Tibial nerve (tissue), 4 donors: ENCODE measurements around the gene NRXN3. TPM values are rescaled to one million over a fixed set of nuclear protein-coding genes. Genes with fewer than 3 reads are reported as not detected.

Experiments
- DNase-seq, 2 donors: peaks; one replicate each; pipeline ENCODE4 v3.0.0-alpha.2; 2019; ENCODE audit warnings: low spot score in 2 of 2
- H3K27ac ChIP-seq, 4 donors: fragments of 200-600 bp; sonication (generic) in 3 of 4; one replicate each; pipeline ENCODE4 v1.5.1; 2017 to 2019; ENCODE audit warnings: mild to moderate bottlenecking in 1 of 4
- H3K27me3 ChIP-seq, 2 donors: fragments of 200-600 bp; sonication (generic) in 1 of 2; one replicate each; pipeline versions ENCODE4 v1.5.1 to v1.6.0; 2017 to 2019
- H3K36me3 ChIP-seq, 3 donors: fragments of 200-600 bp; sonication (generic); one replicate each; pipeline ENCODE4 v1.5.1; 2018 to 2019
- H3K4me1 ChIP-seq, 4 donors: fragments of 200-600 bp; sonication (generic) in 3 of 4; one replicate each; pipeline ENCODE4 v1.5.1; 2017 to 2019
- H3K4me3 ChIP-seq, 4 donors: fragments of 200-600 bp; sonication (generic) in 3 of 4; one replicate each; pipeline ENCODE4 v1.5.1; 2017 to 2019; ENCODE audit warnings: mild to moderate bottlenecking in 1 of 4, moderate library complexity in 1 of 4
- H3K9me3 ChIP-seq, 4 donors: fragments of 200-600 bp; sonication (generic) in 3 of 4; one replicate each; pipeline ENCODE4 v1.5.1; 2017 to 2019
- EP300 ChIP-seq, 2 donors: sonication (generic); formaldehyde crosslinking; IDR thresholded peaks; one replicate each; pipeline ENCODE4 v1.6.1; 2017; ENCODE audit warnings: antibody characterized with exemption in 2 of 2, mild to moderate bottlenecking in 1 of 2
- POLR2A ChIP-seq, 2 donors: fragments of 450-650 bp; IDR thresholded peaks; one replicate each; pipeline ENCODE4 v1.6.1; 2017; ENCODE audit warnings: antibody characterized with exemption in 2 of 2, mild to moderate bottlenecking in 2 of 2, moderate library complexity in 2 of 2
- WGBS, 2 donors: methylation state at CpG; one replicate each; pipeline ENCODE4 v1.1.5; 2018; 5-methylcytosine and 5-hydroxymethylcytosine counted together
- total RNA-seq, 4 donors: library from RNA; depleted of rRNA; stranded (reverse); fragments of >200 nt; gene quantifications; one replicate each; pipeline ENCODE4 v1.1.0, GENCODE V29; 2016
- TF ChIP-seq, protein P1 (sequence below), 5 experiments: fragments of 200-600 bp in 3 of 5; fragments of 450-650 bp in 2 of 5; sonication (generic) in 3 of 5; IDR thresholded peaks; one replicate each; pipeline ENCODE4 v1.5.1; 2016 to 2019; ENCODE audit warnings: antibody characterized with exemption in 5 of 5, mild to moderate bottlenecking in 3 of 5, moderate library complexity in 2 of 5

NRXN3 gene
- total RNA-seq, 4 donors from 2014 or later: 16.7 to 52.2 (median 19.7) TPM

DNA sequence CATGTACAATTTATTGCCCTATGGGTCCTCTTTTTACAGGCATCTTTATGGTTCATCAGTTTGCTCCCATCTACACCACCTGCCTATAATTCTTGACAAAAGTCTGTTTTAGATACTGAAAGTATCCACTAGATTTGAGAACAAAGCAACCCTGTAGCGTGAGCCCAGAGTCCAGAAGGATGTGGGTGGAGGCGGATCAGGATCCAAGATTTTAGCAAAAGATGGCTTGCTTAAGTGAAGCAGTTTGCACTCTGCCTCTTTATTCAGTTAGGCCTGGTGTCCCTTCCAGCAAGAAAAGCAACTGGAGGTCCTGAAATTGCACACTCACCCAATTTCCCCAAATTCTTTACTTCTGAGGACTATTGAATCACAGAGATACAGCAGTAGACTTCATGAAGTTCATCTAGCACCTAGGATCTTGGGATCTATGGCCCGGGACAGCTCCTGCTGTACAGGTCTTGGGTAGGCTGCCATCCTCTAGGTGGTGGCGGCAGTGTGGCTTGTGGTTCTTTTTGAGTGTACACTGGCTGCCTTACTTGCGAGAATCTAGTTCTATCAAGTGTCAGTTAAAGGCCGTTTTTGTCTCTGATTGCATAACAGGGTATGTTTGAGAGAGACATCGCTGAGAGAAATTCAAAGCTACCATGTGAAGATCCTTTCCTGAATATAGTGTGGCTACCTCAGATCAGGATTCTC is 873.2 kb downstream of the NRXN3 start:
- no peak for DNase-seq
- no peak overlapping the region for H3K27ac ChIP-seq
- H3K27me3 ChIP-seq: no peaks in the 10 kb centered on the region
- TF ChIP-seq, protein P1, sequence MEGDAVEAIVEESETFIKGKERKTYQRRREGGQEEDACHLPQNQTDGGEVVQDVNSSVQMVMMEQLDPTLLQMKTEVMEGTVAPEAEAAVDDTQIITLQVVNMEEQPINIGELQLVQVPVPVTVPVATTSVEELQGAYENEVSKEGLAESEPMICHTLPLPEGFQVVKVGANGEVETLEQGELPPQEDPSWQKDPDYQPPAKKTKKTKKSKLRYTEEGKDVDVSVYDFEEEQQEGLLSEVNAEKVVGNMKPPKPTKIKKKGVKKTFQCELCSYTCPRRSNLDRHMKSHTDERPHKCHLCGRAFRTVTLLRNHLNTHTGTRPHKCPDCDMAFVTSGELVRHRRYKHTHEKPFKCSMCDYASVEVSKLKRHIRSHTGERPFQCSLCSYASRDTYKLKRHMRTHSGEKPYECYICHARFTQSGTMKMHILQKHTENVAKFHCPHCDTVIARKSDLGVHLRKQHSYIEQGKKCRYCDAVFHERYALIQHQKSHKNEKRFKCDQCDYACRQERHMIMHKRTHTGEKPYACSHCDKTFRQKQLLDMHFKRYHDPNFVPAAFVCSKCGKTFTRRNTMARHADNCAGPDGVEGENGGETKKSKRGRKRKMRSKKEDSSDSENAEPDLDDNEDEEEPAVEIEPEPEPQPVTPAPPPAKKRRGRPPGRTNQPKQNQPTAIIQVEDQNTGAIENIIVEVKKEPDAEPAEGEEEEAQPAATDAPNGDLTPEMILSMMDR (IDR thresholded peaks at IDR 0.05): no peak
- TF ChIP-seq EP300 (IDR thresholded peaks at IDR 0.05) (no peak), POLR2A (IDR thresholded peaks at IDR 0.05) (no peak)
- WGBS, 2 donors: 83 to 89% methylated on average over 7 of the region's 7 CpGs
- H3K4me1 ChIP-seq: no peaks in the 10 kb centered on the region
- H3K4me3 ChIP-seq: no peak overlapping the region
- H3K36me3 ChIP-seq: no peaks in the 10 kb centered on the region
- peaks cover 0 to 10% (median 0%) of the 10 kb centered on the region in 4 donors for H3K9me3 ChIP-seq

DNA sequence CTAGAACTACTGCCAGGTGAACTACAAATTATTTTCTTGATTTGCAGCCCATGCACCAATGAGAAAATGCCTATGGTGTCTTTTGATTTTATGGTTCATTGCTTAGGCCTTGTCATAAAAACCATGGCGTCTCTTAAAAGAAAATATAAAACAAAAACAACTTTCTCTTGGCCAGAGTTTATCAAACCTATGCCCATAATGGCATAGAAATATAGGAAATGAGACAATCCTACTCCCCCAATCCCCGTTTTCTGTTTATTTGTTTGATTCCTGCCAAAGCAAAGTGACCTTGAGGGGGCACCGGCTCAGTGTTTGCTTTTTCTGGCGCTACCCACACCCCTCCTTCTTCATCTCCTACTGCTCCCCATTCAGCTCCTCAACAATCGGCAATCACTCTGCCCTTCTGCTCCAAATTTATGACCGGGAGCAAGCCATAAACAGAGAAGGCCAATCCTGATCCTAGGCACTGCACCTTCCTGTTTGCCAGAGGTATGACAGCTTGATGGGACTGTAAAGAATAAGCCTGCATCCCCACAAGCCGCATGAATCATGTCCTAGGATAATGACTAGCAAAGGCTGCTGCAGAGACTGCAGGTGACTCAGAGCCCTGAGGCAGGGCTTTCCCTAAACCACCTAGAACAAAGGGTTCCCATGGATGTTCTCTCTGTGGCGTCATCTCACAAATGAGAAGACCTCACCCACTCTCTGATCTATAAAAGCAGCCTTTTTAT is 874.9 kb downstream of the NRXN3 start:
- Histone ChIP-seq H3K9me3 (peaks cover 0 to 10% (median 0%) of the 10 kb centered on the region in 4 donors), H3K27ac (no peak overlapping the region), H3K4me1 (no peaks in the 10 kb centered on the region), H3K27me3 (no peaks in the 10 kb centered on the region), H3K4me3 (no peak overlapping the region), H3K36me3 (no peaks in the 10 kb centered on the region)
- DNase-seq: no peak
- no peak for TF ChIP-seq POLR2A (IDR thresholded peaks at IDR 0.05)
- TF ChIP-seq, protein P1 (IDR thresholded peaks at IDR 0.05): no peak
- no peak for TF ChIP-seq EP300 (IDR thresholded peaks at IDR 0.05)
- 46 to 49% methylated on average over 8 of the region's 8 CpGs for whole genome bisulfite sequencing, 2 donors

DNA sequence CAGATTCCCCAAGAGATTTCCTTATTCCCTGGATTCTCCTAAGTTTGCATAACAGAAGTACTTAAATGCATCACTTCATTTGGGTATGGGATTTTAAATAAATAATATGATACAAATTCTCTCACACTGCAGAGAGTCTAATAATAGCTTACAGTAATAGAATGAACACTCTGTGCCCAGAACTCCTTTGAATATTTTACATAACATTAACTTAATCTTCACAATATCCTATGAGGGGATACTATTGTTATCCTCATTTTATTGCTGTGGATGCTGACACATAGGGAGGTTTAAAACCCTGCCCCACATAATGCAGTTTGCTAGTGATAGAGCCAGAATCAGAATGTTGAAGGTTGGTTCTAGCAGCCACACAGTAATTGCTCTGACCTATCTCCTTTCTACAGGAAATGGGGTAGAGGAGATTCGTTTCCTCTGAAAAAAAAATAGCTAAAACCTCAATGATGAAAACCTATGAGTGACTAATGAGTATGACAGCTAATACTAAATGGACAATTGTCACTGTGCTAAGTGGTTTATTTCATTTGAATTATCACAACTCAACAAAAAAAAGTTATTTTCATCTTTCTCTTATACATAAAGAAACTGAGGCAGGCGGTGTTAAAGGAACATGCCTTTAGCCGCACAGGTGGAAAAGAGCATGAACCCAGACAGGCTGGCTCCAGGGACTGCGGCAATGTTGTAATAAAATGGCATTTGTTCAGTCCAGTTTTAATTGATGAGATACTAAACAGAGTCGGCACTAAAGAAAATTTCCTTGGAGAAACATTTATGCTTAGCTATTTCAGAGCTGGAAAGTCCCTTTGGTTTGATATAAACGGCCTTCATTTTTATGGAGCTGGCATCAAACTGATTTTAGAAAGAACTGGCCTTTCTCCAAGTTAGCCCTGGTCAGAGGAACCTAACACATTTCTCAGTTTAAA is 880.9 kb downstream of the NRXN3 start:
- TF ChIP-seq POLR2A (IDR thresholded peaks at IDR 0.05): no peak
- TF ChIP-seq EP300 (IDR thresholded peaks at IDR 0.05): no peak
- TF ChIP-seq, protein P1 (IDR thresholded peaks at IDR 0.05): no peak
- WGBS, 2 donors: 33 to 38% methylated on average over 6 of the region's 6 CpGs
- DNase-seq: no peak
- Histone ChIP-seq H3K36me3 (no peaks in the 10 kb centered on the region), H3K27me3 (no peaks in the 10 kb centered on the region), H3K9me3 (no peaks in the 10 kb centered on the region), H3K4me1 (peaks cover 0 to 11% (median 5%) of the 10 kb centered on the region in 4 donors), H3K4me3 (no peak overlapping the region), H3K27ac (no peak overlapping the region)

DNA sequence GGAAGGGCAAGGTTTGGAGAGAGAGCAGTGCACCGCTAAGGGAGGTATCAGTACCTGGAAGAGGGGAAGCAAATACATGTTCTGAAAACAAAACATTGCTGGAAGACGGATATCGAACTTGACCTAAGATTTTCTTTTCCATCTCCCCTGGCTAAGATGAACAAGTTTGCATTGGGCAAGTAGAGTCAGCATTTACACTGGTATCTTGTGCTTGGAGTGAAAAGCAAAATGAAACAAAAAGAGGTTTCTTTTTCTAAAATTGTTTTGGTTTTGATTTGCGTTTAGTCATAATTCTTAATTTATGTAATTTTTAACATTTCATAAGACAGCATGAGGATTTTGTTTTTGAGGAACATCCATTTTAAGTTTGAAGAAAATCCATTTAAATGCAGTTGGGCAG is 881.6 kb downstream of the NRXN3 start:
- H3K4me1 ChIP-seq: peaks cover 0 to 11% (median 5%) of the 10 kb centered on the region in 4 donors
- no peaks in the 10 kb centered on the region for H3K9me3 ChIP-seq
- H3K36me3 ChIP-seq: no peaks in the 10 kb centered on the region
- no peak for DNase-seq
- WGBS, 2 donors: 65 to 80% methylated on average over 4 of the region's 4 CpGs
- H3K27me3 ChIP-seq: no peaks in the 10 kb centered on the region
- no peak overlapping the region for H3K27ac ChIP-seq
- TF ChIP-seq EP300 (IDR thresholded peaks at IDR 0.05): no peak
- TF ChIP-seq, protein P1 (IDR thresholded peaks at IDR 0.05): no peak
- no peak overlapping the region for H3K4me3 ChIP-seq
